K562 (cell line): ENCODE results near the gene BIRC6. TPM values are rescaled to one million over a fixed set of nuclear protein-coding genes. Genes with fewer than 3 reads are reported as not detected.

Experiments
- ARID1B ChIP-seq: fragments of 450-650 bp; IDR thresholded peaks from 2 replicates; pipeline ENCODE4 v1.6.1; 2016; ENCODE audit warnings: antibody characterized with exemption, mild to moderate bottlenecking, inconsistent platforms
- ATF1 ChIP-seq, 2 experiments: fragments of 450-650 bp in 1 of 2; IDR thresholded peaks; 2 replicates each; pipeline ENCODE4 v1.6.1; 2016; ENCODE audit warnings: missing compliant biosample characterization in 1 of 2, missing genetic modification characterization in 1 of 2
- HDAC8 ChIP-seq: fragments of 450-650 bp; IDR thresholded peaks from 2 replicates; pipeline ENCODE4 v1.6.1; 2016; ENCODE audit warnings: mild to moderate bottlenecking, missing genetic modification characterization, moderate library complexity, missing compliant biosample characterization
- HSF4 ChIP-seq: fragments of 250-450 bp; sonication (Bioruptor Pico); IDR thresholded peaks from 2 replicates; pipeline ENCODE4 v2.1.2; 2022; ENCODE audit warnings: mild to moderate bottlenecking, moderate library complexity, borderline replicate concordance
- IRF2 ChIP-seq: sonication (generic); formaldehyde crosslinking; IDR thresholded peaks from 2 replicates; pipeline ENCODE4 v1.8.1; 2022; ENCODE audit warnings: mild to moderate bottlenecking, missing genetic modification reagents
- MGA ChIP-seq: fragments of 450-650 bp; IDR thresholded peaks from 2 replicates; pipeline ENCODE4 v1.6.1; 2016; ENCODE audit warnings: mild to moderate bottlenecking, moderate library complexity
- OTX1 ChIP-seq: fragments of 450-650 bp; formaldehyde crosslinking; IDR thresholded peaks from 2 replicates; pipeline ENCODE4 v1.4.0; 2022; ENCODE audit warnings: mild to moderate bottlenecking
- RNF2 ChIP-seq: sonication (generic); IDR thresholded peaks from 2 replicates; pipeline ENCODE4 v1.6.1; 2016
- SAFB ChIP-seq: fragments of 200-400 bp; formaldehyde crosslinking; IDR thresholded peaks from 2 replicates; pipeline ENCODE4 v1.6.1; 2017; ENCODE audit warnings: low read depth, low read length, borderline replicate concordance
- TCF7L2 ChIP-seq: fragments of 150-350 bp; IDR thresholded peaks from 2 replicates; pipeline ENCODE4 v1.6.1; 2016; ENCODE audit warnings: low read depth, mild to moderate bottlenecking, low read length, moderate library complexity
- ZBTB17 ChIP-seq: fragments of 450-650 bp; formaldehyde crosslinking; IDR thresholded peaks from 2 replicates; pipeline ENCODE4 v1.4.0; 2020; ENCODE audit warnings: mild to moderate bottlenecking
- ZNF561 ChIP-seq: fragments of 450-650 bp; formaldehyde crosslinking; conservative IDR thresholded peaks from 2 replicates; pipeline ENCODE4 v1.4.0; 2020; ENCODE audit warnings: mild to moderate bottlenecking, moderate library complexity
- polyA plus RNA-seq, 8 experiments: library from polyadenylated mRNA; depleted of rRNA in 4 of 8; stranded (reverse) in 5 of 8; unstranded in 3 of 8; fragments of >200 nt; fragmentation: Nextera tagmentation in 2 of 8; fragmentation: Illumina TruSeq in 1 of 8; extraction: Ambion mirVana in 2 of 8; extraction: Trizol in 1 of 8; gene quantifications; 2 replicates each; pipeline versions ENCODE4 v1.2.1 to v1.2.3, GENCODE V29; 2011 to 2014; ENCODE audit warnings: inconsistent platforms in 1 of 8, missing spikeins in 1 of 8
- total RNA-seq, 7 experiments: library from RNA; depleted of rRNA in 6 of 7; stranded (reverse); fragments of >200 nt in 6 of 7; fragmentation: Illumina TruSeq in 2 of 7; extraction: Trizol in 2 of 7; gene quantifications; 2 replicates each; pipeline versions ENCODE4 v1.2.1 to v1.2.3, GENCODE V29; 2011 to 2021; ENCODE audit warnings: low replicate concordance in 1 of 7

BIRC6 gene
- total and polyA plus RNA-seq, 9 of the 15 experiments (the other 6 are each of a cell fraction or from before 2014, with no cell fraction given) = 18.8 to 110 (median 49.8) TPM

GRCh38 chr2:32591669-32592463, 235.0 kb downstream of the BIRC6 start (continued):
- TF ChIP-seq MGA (peak; percentile 83), SAFB (no peak), OTX1 (CRISPR knock-in tag) (no peak), ATF1 (CRISPR knock-in tag; IDR thresholded peaks at IDR 0.05) (no peak), ATF1 (tag; IDR thresholded peaks at IDR 0.05) (peak; percentile 58; the same call in 1 of the 2 replicates), IRF2 (no peak), HDAC8 (tag) (no peak), ZBTB17 (CRISPR knock-in tag) (peak; percentile 51; the same call in 1 of the 2 replicates), RNF2 (peak; percentile 62), TCF7L2 (no peak), ZNF561 (CRISPR knock-in tag) (no peak), ARID1B (peak; percentile 71), HSF4 (CRISPR knock-in tag) (no peak)
